D341Med (cell line): ENCODE measurements around the gene PSME3IP1.

Experiments
- DNase-seq: peaks from one replicate; pipeline ENCODE4 v3.0.0; 2012; ENCODE audit warnings: low spot score

The PSME3IP1 gene

GRCh38 chr16:57167538-57167937, 18.3 kb downstream of the PSME3IP1 start:
- DNase-seq, result no peak

- no peak for DNase-seq
Observed at GRCh38 chr16:57166951-57167350, 18.9 kb downstream of the PSME3IP1 start.

- DNase-seq, result no peak
Observed at GRCh38 chr16:57166451-57166850, 19.4 kb downstream of the PSME3IP1 start.

- no peak for DNase-seq
Observed at GRCh38 chr16:57165938-57166337, 19.9 kb downstream of the PSME3IP1 start.

GRCh38 chr16:57165483-57165882, 20.4 kb downstream of the PSME3IP1 start:
- no peak for DNase-seq

- no peak for DNase-seq
Observed at GRCh38 chr16:57163842-57164241, 22.0 kb downstream of the PSME3IP1 start.

GRCh38 chr16:57159447-57159846, 26.4 kb downstream of the PSME3IP1 start:
- no peak for DNase-seq

- no peak for DNase-seq
Observed at GRCh38 chr16:57157533-57157932, 28.3 kb downstream of the PSME3IP1 start.

- no peak for DNase-seq
Observed at GRCh38 chr16:57156351-57156703, 29.5 kb downstream of the PSME3IP1 start.

- DNase-seq, result no peak
Observed at GRCh38 chr16:57155702-57156350, 30.0 kb downstream of the PSME3IP1 start.

- DNase-seq, result no peak
Observed at GRCh38 chr16:57153841-57154240, 32.0 kb downstream of the PSME3IP1 start.

- no peak for DNase-seq
Observed at GRCh38 chr16:57152096-57153093, 33.4 kb downstream of the PSME3IP1 start.

GRCh38 chr16:57151369-57151768, 34.5 kb downstream of the PSME3IP1 start:
- DNase-seq, result no peak

GRCh38 chr16:57150682-57151330, 35.0 kb downstream of the PSME3IP1 start:
- no peak for DNase-seq

GRCh38 chr16:57149391-57149790, 36.4 kb downstream of the PSME3IP1 start:
- no peak for DNase-seq

GRCh38 chr16:57148481-57148880, 37.4 kb downstream of the PSME3IP1 start:
- no peak for DNase-seq

- no peak for DNase-seq
Observed at GRCh38 chr16:57147381-57148221, 38.2 kb downstream of the PSME3IP1 start.

- no peak for DNase-seq
Observed at GRCh38 chr16:57146735-57147134, 39.1 kb downstream of the PSME3IP1 start.

- no peak for DNase-seq
Observed at GRCh38 chr16:57146040-57146647, 39.7 kb downstream of the PSME3IP1 start.

- no peak for DNase-seq
Observed at GRCh38 chr16:57145046-57146021, 40.5 kb downstream of the PSME3IP1 start.
